Skin epidermis (tissue), 12 donors: Measurements from ENCODE around the gene TRMT44.

ENCODE experiments used
- H3K27ac ChIP-seq, 21 experiments: fragments of 200-600 bp; sonication (generic) in 11 of 21; one replicate each; pipeline ENCODE4 v1.5.0; 2020; ENCODE audit warnings: mild to moderate bottlenecking in 3 of 21, inconsistent platforms in 2 of 21, moderate library complexity in 2 of 21
- H3K4me3 ChIP-seq, 7 experiments: fragments of 200-600 bp; sonication (generic) in 2 of 7; one replicate each; pipeline ENCODE4 v1.5.0; 2020; ENCODE audit warnings: inconsistent platforms in 2 of 7, mild to moderate bottlenecking in 2 of 7, moderate library complexity in 1 of 7

The TRMT44 gene

GRCh38 chr4:8440492-8441311 is at the start of gene TRMT44, which contains the start of gene ACOX3:
Gene TRMT44 (plus strand): TSS chr4:8440777. CDS start chr4:8440823, 46 bp downstream.
Gene ACOX3 (minus strand): TSS chr4:8440723. CDS start chr4:8416521, 24,202 bp downstream.
- peak within 1 kb of the TSS; percentile 68 to 100 (median 95) for H3K4me3 ChIP-seq

GRCh38 chr4:8391071-8391470 is 49.5 kb upstream of the TRMT44 start:
- no peak overlapping the region for H3K4me3 ChIP-seq
- peak overlapping the region in 2 of 21 experiments; percentile 0 to 54 for H3K27ac ChIP-seq

More at GRCh38 chr4:8440492-8441311, at the start of gene TRMT44, which contains the start of gene ACOX3:
- peak within 1 kb of the TSS; percentile 56 to 98 (median 90) for H3K27ac ChIP-seq

- H3K4me3 ChIP-seq, result no peak overlapping the region
- H3K27ac ChIP-seq, result peak overlapping the region in 3 of 21 experiments; percentile 14 to 54 (median 37)
Observed at GRCh38 chr4:8391972-8392371, 48.6 kb upstream of the TRMT44 start.

GRCh38 chr4:8392591-8393190 is 47.9 kb upstream of the TRMT44 start:
- no peak overlapping the region for H3K4me3 ChIP-seq
- peak overlapping the region in 6 of 21 experiments; percentile 14 to 77 (median 42) for H3K27ac ChIP-seq

GRCh38 chr4:8393593-8394038 is 47.0 kb upstream of the TRMT44 start:
- H3K27ac ChIP-seq, result peak overlapping the region in 11 of 21 experiments; percentile 3 to 77 (median 24)

GRCh38 chr4:8394061-8394519 is 46.5 kb upstream of the TRMT44 start:
- Histone ChIP-seq H3K27ac (peak overlapping the region in 11 of 21 experiments; percentile 3 to 77 (median 24)), H3K4me3 (no peak overlapping the region)

More at GRCh38 chr4:8393593-8394038, 47.0 kb upstream of the TRMT44 start:
- no peak overlapping the region for H3K4me3 ChIP-seq

- H3K27ac ChIP-seq, result peak overlapping the region in 9 of 21 experiments; percentile 19 to 66 (median 39)
- no peak overlapping the region for H3K4me3 ChIP-seq
Observed at GRCh38 chr4:8394806-8395205, 45.8 kb upstream of the TRMT44 start.

- Histone ChIP-seq H3K27ac (no peak overlapping the region), H3K4me3 (no peak overlapping the region)
Observed at GRCh38 chr4:8395504-8396296, 44.9 kb upstream of the TRMT44 start.

GRCh38 chr4:8396762-8397406 is 43.7 kb upstream of the TRMT44 start:
- Histone ChIP-seq H3K27ac (no peak overlapping the region), H3K4me3 (no peak overlapping the region)

GRCh38 chr4:8398347-8398746 is 42.2 kb upstream of the TRMT44 start:
- Histone ChIP-seq H3K4me3 (no peak overlapping the region), H3K27ac (no peak overlapping the region)

- H3K4me3 ChIP-seq, result no peak overlapping the region
- no peak overlapping the region for H3K27ac ChIP-seq
Observed at GRCh38 chr4:8399298-8399697, 41.3 kb upstream of the TRMT44 start.

- Histone ChIP-seq H3K27ac (peak overlapping the region in 10 of 21 experiments; percentile 20 to 68 (median 38)), H3K4me3 (no peak overlapping the region)
Observed at GRCh38 chr4:8400632-8401325, 39.8 kb upstream of the TRMT44 start.

- no peak overlapping the region for H3K4me3 ChIP-seq
- peak overlapping the region in 14 of 21 experiments; percentile 4 to 68 (median 38) for H3K27ac ChIP-seq
Observed at GRCh38 chr4:8401665-8402064, 38.9 kb upstream of the TRMT44 start.

GRCh38 chr4:8402181-8402597 is 38.4 kb upstream of the TRMT44 start:
- H3K27ac ChIP-seq, result peak overlapping the region in 14 of 21 experiments; percentile 4 to 68 (median 40)
- H3K4me3 ChIP-seq, result no peak overlapping the region

GRCh38 chr4:8402640-8403039 is 37.9 kb upstream of the TRMT44 start:
- peak overlapping the region in 11 of 21 experiments; percentile 8 to 68 (median 51) for H3K27ac ChIP-seq

GRCh38 chr4:8403173-8403753 is 37.3 kb upstream of the TRMT44 start:
- Histone ChIP-seq H3K27ac (peak overlapping the region in 4 of 21 experiments; percentile 8 to 67 (median 37)), H3K4me3 (no peak overlapping the region)

More at GRCh38 chr4:8402640-8403039, 37.9 kb upstream of the TRMT44 start:
- no peak overlapping the region for H3K4me3 ChIP-seq

GRCh38 chr4:8403976-8404375 is 36.6 kb upstream of the TRMT44 start:
- H3K27ac ChIP-seq, result no peak overlapping the region
- H3K4me3 ChIP-seq, result no peak overlapping the region
